ENCODE data around the gene PIP5KL1.

PIP5KL1 gene

GRCh38 chr9:127930231-127931091 lies at the start of gene PIP5KL1:
PIP5KL1 (minus strand) TSS chr9:127930777; CDS start chr9:127930752, 25 bp downstream.
- peak in 1 of 2 donors; percentile 61 for DNase-seq (ENCODE audit: extremely low read depth in 1 of 2, low read depth in 1 of 2)

DNA sequence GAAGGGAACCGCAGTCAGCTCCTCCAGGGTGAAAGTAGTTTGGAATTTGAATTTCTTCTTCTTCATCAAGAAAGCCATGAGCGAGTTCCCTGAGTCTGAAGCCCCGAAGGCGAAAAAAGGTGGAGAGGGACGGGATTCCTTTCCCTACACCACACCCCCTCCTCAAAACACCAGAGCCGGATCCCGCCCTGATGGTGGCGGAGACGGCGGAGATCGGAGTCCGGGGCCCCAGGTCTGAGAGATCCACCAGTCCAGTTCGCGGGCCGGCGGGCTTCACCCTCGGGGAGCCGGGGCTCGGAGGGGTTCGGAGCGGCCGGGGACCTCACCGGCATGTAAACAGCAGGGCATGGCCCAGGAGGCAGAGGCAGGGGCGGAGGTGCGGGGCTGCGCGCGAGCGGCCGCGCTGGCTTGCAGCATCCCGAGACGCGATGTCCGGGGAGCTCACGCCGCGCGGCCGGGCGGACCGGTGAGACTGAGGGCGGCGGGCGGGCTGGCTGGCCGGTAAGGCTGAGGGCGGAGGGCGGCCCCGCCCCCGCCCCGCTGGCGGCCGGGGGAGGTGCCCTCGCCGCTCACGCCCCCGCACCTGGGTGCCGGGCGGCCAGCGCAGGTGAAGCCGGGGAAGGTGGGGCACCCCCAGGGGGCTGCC lies 49.6 kb upstream of the PIP5KL1 start:
- no peak for DNase-seq (ENCODE audit: extremely low read depth in 1 of 2, low read depth in 1 of 2)

DNA sequence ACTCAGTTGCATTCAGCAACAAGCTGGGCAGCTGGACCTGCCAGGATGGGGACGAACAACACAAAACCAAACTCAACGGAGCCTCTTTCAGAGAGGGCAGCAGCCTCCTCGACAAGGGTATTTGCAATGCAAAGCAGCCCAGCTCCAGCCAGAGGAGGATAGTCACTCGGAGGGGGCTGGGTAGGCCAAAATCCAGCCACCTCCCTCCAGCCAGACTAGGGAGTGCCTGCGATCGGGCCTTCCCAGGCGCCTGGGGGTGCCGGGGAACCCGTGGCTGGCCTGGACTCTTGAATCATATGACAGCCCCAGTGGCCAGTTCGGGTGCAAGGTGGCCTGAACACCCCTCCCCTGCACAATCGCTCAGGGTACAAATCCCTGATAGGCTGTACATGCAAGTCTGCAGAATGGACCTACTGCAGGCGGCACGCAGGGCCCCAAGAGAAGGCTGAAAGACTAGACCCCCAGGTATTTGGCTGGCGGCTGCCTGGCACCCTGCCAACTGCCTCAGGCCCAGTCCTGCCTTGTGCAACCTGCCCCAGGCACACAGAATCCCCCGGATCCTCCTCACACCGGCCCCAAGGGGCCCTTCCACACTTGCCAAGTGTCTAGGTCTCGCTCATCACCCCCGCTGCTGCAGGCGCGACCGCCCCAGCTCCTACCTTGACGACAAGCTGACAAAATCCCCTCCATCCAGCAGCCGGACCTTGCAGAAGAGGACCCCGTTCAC lies 48.9 kb upstream of the PIP5KL1 start:
- DNase-seq (ENCODE audit: extremely low read depth in 1 of 2, low read depth in 1 of 2) = no peak

DNA sequence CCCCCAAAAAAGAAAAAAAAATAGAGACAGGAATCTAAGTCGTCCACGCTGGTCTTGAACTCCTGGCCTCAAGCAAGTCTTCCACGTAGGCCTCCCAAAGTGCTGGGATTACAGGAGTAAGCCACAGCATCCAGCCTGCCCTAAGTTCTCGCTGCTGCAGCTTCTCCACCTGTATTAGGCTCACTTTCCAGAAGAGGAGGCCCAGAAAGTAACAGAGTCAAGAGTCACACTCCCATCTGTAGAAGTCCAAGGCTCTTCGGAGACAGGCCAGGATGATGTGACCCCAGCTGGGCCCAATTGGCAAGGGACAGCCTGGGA lies 48.4 kb upstream of the PIP5KL1 start:
- no peak for DNase-seq (ENCODE audit: extremely low read depth in 1 of 2, low read depth in 1 of 2)

DNA sequence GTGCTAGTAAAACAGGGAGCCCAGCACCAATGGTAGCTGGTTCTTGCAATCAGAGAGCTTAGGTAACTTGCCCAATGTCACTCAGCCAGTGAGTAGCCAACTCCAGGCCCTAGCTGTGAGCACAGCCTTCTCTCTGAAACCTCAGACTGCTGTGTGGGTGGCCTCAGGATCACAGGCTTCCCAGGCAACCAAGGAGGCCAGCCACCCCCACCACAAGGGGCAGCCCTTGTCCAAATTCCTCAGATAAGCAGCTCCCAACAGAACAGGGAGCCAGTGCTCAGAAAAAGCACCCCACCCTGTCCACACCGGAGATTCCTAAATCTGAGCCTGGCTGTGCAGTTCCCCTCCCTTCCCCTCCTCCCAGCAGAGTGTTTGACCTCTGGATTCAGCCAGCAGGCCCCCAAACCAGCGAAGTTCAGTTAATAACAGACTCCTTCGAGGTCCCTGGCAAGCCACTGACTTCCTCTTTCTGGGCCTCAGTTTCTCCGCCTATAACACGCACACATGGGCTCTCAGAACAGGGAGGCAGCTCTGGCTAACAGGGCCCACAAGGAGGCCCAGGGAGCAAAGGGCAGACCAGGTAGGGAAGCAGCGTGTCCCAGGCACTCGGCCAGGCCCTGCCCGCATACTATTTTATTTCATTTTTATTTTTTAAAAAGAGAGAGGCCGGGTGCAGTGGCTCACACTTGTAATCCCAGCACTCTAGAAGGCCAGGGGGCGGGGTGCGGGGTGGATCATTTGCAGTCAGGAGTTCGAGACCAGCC lies 47.5 kb upstream of the PIP5KL1 start:
- DNase-seq (ENCODE audit: extremely low read depth in 1 of 2, low read depth in 1 of 2) = no peak

- DNase-seq (ENCODE audit: extremely low read depth in 1 of 2, low read depth in 1 of 2) = no peak
These were observed 46.7 kb upstream of the PIP5KL1 start for GRCh38 chr9:127977009-127977883.

- DNase-seq (ENCODE audit: extremely low read depth in 1 of 2, low read depth in 1 of 2) = no peak
These were observed 45.9 kb upstream of the PIP5KL1 start for GRCh38 chr9:127976498-127976897.

GRCh38 chr9:127975376-127976315 lies 45.1 kb upstream of the PIP5KL1 start:
- no peak for DNase-seq (ENCODE audit: extremely low read depth in 1 of 2, low read depth in 1 of 2)

GRCh38 chr9:127974769-127975261 lies 44.2 kb upstream of the PIP5KL1 start:
- no peak for DNase-seq (ENCODE audit: extremely low read depth in 1 of 2, low read depth in 1 of 2)

DNA sequence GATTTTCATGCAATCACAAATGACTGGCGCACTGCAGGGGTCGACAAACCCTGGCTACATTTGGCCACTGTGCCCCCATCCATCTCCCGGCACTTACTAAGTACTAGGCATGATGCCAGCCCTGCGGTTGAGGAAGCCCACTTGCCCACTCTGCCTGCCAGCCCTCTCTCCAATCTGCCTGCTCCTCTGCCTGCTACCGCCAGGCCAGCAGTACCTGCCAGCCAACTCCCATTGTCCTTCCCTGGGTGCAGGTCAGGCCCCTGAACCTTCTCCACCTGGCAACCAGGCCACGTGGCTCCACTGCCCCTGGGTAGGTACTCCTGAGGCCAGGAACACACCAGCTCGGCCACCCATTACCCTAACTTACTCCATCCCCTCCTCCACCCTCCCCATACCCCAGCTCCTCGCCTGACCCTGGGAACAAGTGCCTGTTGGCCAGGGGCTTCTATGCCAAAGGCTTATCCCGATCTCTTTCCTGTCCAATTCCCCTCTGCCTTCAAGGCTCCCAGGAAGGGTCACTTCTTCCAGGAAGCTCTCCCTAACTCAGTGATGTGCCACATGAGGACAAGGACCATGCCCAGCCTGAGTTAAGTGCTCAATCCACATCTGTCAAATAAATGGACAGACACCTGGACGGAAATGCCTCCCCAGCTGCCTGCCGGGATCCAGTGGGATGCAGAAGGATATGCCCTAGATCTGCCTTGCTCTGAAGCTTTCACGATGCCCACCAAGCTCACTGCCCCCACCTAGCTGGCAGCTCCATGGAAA lies 43.6 kb upstream of the PIP5KL1 start:
- no peak for DNase-seq (ENCODE audit: extremely low read depth in 1 of 2, low read depth in 1 of 2)

DNA sequence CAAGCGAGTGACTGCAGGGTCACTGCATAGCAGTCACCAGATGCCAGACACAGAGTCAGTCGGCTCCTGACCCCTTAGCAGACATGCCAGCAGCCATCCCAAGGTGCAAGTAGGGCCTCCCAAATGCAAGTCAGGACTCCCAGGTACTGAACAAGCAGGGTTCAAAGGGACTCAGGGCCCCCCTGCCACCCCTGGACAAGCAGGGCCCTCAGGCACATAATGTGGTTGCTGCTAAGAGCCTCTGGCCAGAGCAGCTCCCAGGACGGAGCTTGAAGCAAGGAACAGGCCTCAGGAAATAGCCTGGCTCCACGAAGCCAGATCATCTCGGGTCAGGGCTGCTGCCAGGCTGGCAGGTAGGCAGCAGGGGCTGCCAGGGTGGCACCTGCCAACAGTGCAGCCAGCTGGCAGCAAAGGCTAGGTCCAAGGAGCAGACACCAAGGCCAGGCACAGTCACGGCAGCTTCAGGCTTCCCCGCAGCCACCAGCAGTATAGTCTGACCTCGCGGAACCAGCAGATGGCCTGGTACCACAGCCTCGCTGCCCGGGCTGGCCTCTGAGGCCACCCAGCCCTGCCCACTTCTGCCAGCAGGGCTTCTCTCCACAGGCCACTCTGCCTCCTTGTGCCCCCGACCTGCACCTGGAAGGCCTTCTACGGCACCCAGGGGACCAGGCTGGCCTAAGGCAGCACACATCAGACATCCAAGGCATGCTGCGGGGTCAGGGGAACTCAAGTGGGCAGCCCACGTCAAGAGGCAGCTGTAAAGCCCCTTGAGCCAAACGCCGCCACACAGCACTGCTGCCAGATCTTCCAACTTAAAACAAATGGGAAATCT lies 42.8 kb upstream of the PIP5KL1 start:
- no peak for DNase-seq (ENCODE audit: extremely low read depth in 1 of 2, low read depth in 1 of 2)

GRCh38 chr9:127972236-127972871 lies 41.8 kb upstream of the PIP5KL1 start:
- DNase-seq (ENCODE audit: extremely low read depth in 1 of 2, low read depth in 1 of 2) = no peak

- no peak for DNase-seq (ENCODE audit: extremely low read depth in 1 of 2, low read depth in 1 of 2)
These were observed 41.0 kb upstream of the PIP5KL1 start for GRCh38 chr9:127971357-127972235.

DNA sequence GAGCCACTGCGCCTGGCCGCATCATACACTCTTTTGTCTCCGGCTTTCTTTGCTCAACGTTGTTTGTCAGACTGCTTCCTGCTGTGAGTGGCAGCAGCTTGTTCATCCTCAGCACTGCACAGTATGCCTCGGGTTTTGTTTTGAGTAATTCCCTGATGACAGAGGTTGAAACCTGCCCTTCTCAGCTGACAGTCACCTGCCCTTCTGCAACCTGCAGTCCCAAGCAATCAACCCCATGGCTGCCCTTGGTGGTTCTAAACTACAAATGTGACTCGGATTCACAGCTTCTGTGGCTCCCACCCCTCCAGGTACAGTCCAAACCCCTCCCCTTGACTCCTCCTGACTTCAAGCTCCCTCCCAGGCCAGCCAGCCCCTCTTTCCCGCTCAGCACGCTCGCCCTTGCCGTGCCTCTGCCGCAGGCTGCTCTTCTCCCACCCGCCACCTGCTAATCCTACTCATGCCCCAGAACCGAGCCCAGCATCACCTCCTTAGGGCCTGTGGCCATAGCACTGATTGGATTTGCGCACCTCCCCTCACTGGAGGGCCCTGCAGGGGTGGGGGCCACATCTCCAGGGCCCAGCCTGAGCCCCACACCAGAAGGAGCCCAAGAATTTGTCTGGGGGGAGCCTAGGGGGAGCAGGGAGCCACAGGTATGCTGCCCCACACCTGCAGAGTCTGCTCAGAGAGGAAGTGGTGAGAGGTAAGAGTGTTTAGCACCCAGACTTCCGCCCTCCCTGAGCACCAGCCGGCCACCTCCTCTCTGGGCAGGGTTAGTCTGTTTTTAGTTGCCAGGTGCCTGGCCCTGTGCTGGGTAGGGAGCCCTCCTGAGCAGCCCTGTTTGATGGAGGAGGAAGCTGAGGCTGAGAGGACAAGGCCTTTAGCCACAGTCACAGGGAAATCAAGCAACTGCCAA lies 40.1 kb upstream of the PIP5KL1 start:
- DNase-seq (ENCODE audit: extremely low read depth in 1 of 2, low read depth in 1 of 2) = peak in 1 of 2 donors; percentile 33
